HG02623 (cell line): Measurements from ENCODE around the gene PTK7.
A peak's percentile ranks its signal among the peaks of the same experiment; 100 is the strongest.

Experiments
- ATAC-seq: cut with Tn5 transposase; IDR thresholded peaks from one replicate; pipeline ENCODE4 v1.9.1; 2021; ENCODE audit warnings: moderate library complexity; ENCODE audit not compliant: unreplicated experiment

PTK7 gene

DNA sequence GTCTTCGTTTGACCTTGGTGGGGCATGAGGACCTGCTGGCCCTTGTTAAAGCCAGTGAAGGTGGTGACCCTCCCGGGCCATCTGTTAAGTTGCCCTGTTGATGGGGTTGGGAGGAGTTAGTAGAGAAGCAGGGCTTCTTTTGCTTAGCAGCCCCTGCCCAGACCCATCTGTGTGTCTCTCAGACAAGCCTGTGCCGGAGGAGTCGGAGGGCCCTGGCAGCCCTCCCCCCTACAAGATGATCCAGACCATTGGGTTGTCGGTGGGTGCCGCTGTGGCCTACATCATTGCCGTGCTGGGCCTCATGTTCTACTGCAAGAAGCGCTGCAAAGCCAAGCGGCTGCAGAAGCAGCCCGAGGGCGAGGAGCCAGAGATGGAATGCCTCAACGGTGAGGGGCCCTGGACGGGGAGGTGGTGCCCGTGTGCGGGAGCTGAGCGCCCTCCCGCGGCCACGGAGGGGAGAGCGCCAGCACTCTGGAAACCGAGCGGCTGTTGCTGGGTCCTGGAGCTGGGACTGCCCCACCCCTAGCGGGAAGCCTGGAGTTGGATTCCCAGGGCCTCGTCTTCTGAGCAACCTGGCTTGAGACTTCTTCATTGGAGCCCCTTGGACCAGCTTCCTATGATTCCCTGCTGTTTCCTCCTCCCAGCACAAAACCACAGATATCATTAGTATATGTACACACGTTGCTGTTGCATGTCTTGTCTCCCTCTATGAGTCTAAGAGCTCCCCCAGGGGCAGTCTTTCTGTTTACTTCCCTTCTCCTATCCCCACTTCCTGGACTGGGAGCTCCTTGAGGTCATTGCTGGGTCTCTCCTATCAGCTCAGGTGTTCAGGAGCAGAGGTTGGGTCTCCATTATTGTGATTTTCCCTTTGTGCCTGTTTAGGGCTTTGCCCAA is 67.4 kb downstream of the PTK7 start:
- ATAC-seq: no peak

DNA sequence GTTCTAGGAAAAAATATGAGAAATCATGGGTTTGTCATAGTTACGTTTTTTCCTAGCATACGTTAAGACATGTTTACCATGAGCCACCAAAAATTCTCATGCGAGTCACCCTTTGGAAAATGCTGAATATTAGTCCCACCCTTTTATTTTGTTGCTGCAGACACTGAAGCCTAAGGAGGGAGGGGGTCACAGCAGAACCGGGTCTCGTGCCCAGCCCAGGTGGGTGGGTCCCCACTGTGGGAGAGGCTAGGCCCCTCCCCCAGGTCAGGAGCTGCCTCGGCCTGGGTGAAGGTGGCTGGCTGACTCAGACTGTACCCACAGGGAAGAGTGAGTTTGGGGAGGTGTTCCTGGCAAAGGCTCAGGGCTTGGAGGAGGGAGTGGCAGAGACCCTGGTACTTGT is 68.8 kb downstream of the PTK7 start:
- no peak for ATAC-seq

DNA sequence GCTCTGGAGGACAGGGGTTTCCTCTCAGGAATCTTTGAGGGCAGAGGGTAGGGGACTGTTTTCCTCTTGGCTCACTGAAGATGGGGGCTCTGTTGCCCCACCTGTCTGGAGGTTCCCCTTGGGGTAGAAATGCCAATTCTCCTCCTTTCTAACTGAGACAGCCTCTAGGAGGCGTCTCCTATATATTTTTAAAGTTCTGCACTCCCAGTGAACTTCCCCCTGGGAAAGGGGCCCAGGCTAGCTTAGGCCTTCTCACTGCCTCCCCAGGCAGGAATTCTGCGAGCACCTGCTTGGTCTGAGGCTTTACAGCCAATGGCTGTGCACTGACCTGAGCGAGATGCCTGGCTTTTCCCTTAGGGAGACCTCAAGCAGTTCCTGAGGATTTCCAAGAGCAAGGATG is 70.1 kb downstream of the PTK7 start:
- no peak for ATAC-seq

- ATAC-seq: no peak
Measured at GRCh38 chr6:43146709-43147688, 70.9 kb downstream of the PTK7 start.

GRCh38 chr6:43147691-43148477 is 71.8 kb downstream of the PTK7 start:
- no peak for ATAC-seq

- ATAC-seq: no peak
Measured at GRCh38 chr6:43149265-43149664, 73.2 kb downstream of the PTK7 start.

DNA sequence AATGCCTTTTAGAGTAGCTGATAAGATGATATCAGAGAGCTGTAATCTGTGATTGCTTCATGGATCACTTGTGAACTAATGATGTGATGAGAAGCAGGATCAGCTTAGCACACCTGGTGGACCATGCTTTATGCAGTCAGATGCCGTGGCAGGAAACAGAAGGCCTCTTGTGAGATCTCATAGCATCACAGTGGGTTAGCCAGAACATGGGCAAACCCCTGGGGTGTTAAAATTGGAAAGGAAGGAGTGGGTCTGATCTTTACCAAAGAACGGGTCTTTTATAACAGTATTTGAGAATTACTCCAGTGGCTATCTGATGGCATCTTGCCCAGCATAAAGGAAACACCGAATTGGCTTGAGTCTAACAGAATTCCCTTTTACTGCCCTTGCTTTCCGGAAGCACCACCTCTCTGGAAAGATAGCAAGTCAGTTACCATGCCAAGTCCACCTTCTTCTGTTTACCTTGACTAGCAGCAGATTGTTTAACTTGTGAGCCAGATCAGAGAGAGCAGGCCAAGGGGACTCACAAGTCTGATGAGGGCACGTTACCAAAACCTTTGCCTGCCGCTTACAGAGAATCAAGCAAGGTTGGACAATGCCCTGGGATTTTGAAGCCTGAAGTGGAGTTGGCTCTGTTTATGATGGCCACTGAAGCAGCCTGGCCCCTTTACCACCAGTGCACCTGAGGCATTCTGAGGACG is 74.1 kb downstream of the PTK7 start:
- ATAC-seq: no peak

DNA sequence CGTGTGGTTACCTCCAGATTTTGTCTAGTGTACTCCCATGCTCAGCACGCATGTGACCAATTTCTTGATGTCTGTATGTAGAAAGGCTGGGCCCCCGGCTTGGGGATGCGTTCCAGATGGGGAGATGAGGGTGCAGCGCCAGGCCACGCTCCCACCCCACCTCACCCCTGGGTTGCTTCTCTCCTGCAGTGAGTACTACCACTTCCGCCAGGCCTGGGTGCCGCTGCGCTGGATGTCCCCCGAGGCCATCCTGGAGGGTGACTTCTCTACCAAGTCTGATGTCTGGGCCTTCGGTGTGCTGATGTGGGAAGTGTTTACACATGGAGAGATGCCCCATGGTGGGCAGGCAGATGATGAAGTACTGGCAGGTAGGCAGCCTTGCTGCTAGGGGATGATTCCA is 83.5 kb downstream of the PTK7 start:
- ATAC-seq: no peak

GRCh38 chr6:43163899-43164298 is 87.8 kb downstream of the PTK7 start:
- no peak for ATAC-seq

GRCh38 chr6:43170417-43170930 is 94.4 kb downstream of the PTK7 start:
- ATAC-seq: no peak

DNA sequence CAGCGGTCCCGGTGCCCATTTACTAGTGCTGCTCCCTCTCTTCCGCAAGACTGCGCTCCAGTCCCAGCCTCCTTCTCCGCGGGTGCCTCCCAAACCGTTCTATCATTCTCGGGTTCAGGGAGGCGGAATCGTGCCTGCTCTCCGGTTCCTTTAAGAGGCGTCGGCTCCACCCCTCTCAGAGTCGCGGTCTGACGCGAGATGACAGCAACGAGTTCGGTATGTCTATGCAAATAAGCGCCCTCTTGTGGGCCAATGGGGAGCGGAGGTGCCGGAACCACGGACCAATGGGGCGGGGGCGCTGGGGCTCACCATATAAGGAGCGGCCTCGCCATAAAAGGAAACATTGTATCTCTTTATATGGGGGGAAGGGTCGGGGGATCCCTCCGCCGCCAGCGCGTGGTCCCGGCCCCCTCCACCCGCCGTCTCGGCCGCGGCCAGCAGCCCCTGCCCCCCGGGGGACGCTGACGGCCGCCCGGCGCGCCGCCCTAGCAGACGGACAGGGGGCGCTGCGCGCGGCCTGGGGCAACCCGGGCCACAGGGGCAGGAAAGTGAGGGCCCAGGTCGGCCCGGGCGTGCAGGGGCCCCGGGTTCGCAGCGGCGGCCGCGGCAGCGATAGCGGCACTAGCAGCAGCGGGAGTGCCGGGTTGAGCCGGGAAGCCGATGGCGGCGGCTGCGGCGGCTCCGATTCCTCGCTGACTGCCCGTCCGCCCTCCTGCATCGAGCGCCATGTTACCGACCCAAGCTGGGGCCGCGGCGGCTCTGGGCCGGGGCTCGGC is 95.0 kb downstream of the PTK7 start, which contains the start of gene SRF:
Gene SRF, plus strand, starts transcription at position 339 of the 776 bp plus-strand sequence. Its CDS starts 388 bp downstream, at position 727.
- peak; percentile 55 for ATAC-seq

DNA sequence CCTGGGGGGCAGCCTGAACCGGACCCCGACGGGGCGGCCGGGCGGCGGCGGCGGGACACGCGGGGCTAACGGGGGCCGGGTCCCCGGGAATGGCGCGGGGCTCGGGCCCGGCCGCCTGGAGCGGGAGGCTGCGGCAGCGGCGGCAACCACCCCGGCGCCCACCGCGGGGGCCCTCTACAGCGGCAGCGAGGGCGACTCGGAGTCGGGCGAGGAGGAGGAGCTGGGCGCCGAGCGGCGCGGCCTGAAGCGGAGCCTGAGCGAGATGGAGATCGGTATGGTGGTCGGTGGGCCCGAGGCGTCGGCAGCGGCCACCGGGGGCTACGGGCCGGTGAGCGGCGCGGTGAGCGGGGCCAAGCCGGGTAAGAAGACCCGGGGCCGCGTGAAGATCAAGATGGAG is 95.6 kb downstream of the PTK7 start:
- no peak for ATAC-seq

GRCh38 chr6:43172104-43173007 is 96.2 kb downstream of the PTK7 start:
- ATAC-seq: no peak

DNA sequence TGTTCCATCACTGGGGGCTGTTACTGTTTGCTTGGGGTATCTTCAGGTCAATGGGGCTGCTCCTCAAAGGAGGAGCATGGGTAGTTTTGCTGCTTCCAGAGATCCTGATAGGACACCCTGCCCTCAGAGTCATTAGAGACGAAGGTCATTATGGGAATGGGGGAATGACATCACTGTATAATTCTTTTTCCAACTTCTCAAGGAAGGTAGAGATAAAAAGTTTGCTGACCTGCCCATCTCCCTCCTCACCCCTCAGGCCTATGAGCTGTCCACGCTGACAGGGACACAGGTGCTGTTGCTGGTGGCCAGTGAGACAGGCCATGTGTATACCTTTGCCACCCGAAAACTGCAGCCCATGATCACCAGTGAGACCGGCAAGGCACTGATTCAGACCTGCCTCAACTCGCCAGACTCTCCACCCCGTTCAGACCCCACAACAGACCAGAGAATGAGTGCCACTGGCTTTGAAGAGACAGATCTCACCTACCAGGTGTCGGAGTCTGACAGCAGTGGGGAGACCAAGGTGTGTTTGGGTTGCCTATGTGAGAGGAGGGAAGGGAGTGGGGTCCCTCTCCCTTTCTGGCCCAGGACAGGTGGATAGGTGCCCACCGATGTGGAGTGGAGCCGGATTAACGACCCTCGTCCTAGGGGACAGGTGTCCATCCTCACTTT is 97.6 kb downstream of the PTK7 start:
- no peak for ATAC-seq

- peak; percentile 67 for ATAC-seq
Measured at GRCh38 chr6:43174263-43175112, 98.4 kb downstream of the PTK7 start.

DNA sequence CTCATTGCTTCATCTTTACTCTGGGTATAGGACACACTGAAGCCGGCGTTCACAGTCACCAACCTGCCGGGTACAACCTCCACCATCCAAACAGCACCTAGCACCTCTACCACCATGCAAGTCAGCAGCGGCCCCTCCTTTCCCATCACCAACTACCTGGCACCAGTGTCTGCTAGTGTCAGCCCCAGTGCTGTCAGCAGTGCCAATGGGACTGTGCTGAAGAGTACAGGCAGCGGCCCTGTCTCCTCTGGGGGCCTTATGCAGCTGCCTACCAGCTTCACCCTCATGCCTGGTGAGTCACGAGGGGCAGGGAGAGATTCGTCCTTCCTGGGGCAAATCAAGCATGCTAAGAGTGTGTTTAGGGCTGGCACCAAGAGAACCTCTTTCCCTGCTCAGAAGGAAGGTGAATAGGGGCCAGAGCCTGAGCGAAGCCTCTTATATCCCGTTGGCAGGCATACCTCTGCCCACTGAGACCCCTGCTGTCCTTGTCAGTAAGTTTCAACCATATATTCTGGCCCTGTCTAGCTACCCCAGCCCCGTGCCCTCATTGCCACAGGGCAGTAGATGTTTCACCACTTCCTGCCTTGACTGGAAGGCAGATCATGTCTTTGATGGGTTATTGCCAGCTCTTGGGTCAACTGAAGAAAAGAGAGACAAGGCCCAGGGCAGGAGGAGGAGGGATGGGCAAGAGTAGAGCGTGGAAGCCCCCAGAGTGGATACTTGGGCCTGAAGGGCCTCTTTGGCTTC is 99.7 kb downstream of the PTK7 start:
- ATAC-seq: no peak
